Stimulated activated CD4-positive, alpha-beta T cell treated with anti-CD3 and anti-CD28 coated beads, TNF-alpha, amount 100 ng/mL, for 4 hours (primary cell): ENCODE measurements around the gene PRICKLE2.

Experiments
- DNase-seq, 3 experiments: peaks; one replicate each; pipeline ENCODE4 v3.0.0-alpha.2; 2020; ENCODE audit warnings: low read depth in 3 of 3

PRICKLE2 gene

GRCh38 chr3:64047787-64048186, 177.5 kb downstream of the PRICKLE2 start:
- DNase-seq, result no peak

- no peak for DNase-seq
Observed at GRCh38 chr3:64046996-64047594, 178.2 kb downstream of the PRICKLE2 start.

GRCh38 chr3:64046592-64046991, 178.7 kb downstream of the PRICKLE2 start:
- DNase-seq, result no peak

- DNase-seq, result no peak
Observed at GRCh38 chr3:64042952-64043351, 182.3 kb downstream of the PRICKLE2 start.
